Measurements from ENCODE around the gene SEC14L2. TPM values are rescaled to one million over a fixed set of nuclear protein-coding genes. Genes with fewer than 3 reads are reported as not detected.
"Not testable (repeated sequence)": the region's sequence is repeated elsewhere in the genome, so short reads cannot be mapped to it uniquely, and the experiment has no call there.

The SEC14L2 gene
- total and polyA plus RNA-seq, 2 experiments from 2014 or later = 2.9 to 11.2 TPM

- peak; percentile 82 for TF ChIP-seq CTCF (IDR thresholded peaks at IDR 0.05; ENCODE audit: low read depth, low read length)
- H3K4me1 ChIP-seq (ENCODE audit: low read depth) = no peaks in the 10 kb centered on the region
- no peaks in the 10 kb centered on the region for H3K27me3 ChIP-seq
- no peaks in the 10 kb centered on the region for H3K9me3 ChIP-seq (ENCODE audit: low read depth)
- no peaks in the 10 kb centered on the region for H3K36me3 ChIP-seq
- H3K27ac ChIP-seq = no peak overlapping the region
- no peak overlapping the region for H3K4me3 ChIP-seq
- peak; percentile 71 to 74 for DNase-seq (ENCODE audit: low read depth in 1 of 2, low spot score in 1 of 2)
Measured at GRCh38 chr22:30444632-30445437, 48.0 kb downstream of the SEC14L2 start.

- no peak for DNase-seq (ENCODE audit: low read depth in 1 of 2, low spot score in 1 of 2)
- no peak for TF ChIP-seq CTCF (IDR thresholded peaks at IDR 0.05; ENCODE audit: low read depth, low read length)
- no peak overlapping the region for H3K27ac ChIP-seq
Measured at GRCh38 chr22:30445438-30446145, 48.8 kb downstream of the SEC14L2 start.

GRCh38 chr22:30447656-30448055, 50.8 kb downstream of the SEC14L2 start:
- Histone ChIP-seq H3K27ac (no peak overlapping the region), H3K27me3 (no peaks in the 10 kb centered on the region), H3K4me3 (no peak overlapping the region), H3K36me3 (no peaks in the 10 kb centered on the region), H3K4me1 (ENCODE audit: low read depth) (no peaks in the 10 kb centered on the region), H3K9me3 (ENCODE audit: low read depth) (no peaks in the 10 kb centered on the region)
- DNase-seq (ENCODE audit: low read depth in 1 of 2, low spot score in 1 of 2) = no peak
- no peak for TF ChIP-seq CTCF (IDR thresholded peaks at IDR 0.05; ENCODE audit: low read depth, low read length)

More at GRCh38 chr22:30445438-30446145, 48.8 kb downstream of the SEC14L2 start:
- H3K4me1 ChIP-seq (ENCODE audit: low read depth) = no peaks in the 10 kb centered on the region
- no peaks in the 10 kb centered on the region for H3K27me3 ChIP-seq
- H3K36me3 ChIP-seq = no peaks in the 10 kb centered on the region
- H3K4me3 ChIP-seq = no peak overlapping the region
- H3K9me3 ChIP-seq (ENCODE audit: low read depth) = no peaks in the 10 kb centered on the region

GRCh38 chr22:30451488-30451887, 54.7 kb downstream of the SEC14L2 start:
- not testable (repeated sequence) for H3K4me3 ChIP-seq; H3K27ac ChIP-seq; H3K27me3 ChIP-seq; H3K4me1 ChIP-seq (ENCODE audit: low read depth); H3K9me3 ChIP-seq (ENCODE audit: low read depth); H3K36me3 ChIP-seq
- peak in 1 of 2 donors; percentile 39 for DNase-seq (ENCODE audit: low read depth in 1 of 2, low spot score in 1 of 2)

- Histone ChIP-seq H3K4me1 (ENCODE audit: low read depth) (no peaks in the 10 kb centered on the region), H3K27ac (no peak overlapping the region), H3K9me3 (ENCODE audit: low read depth) (no peaks in the 10 kb centered on the region), H3K36me3 (no peaks in the 10 kb centered on the region), H3K4me3 (no peak overlapping the region), H3K27me3 (no peaks in the 10 kb centered on the region)
- DNase-seq (ENCODE audit: low read depth in 1 of 2, low spot score in 1 of 2) = no peak
- no peak for TF ChIP-seq CTCF (IDR thresholded peaks at IDR 0.05; ENCODE audit: low read depth, low read length)
Measured at GRCh38 chr22:30452861-30453260, 56.0 kb downstream of the SEC14L2 start.

Data from cardiac muscle cell (in vitro differentiated cells and primary cell).